OCI-LY3 (cell line): ENCODE measurements around the gene TTC28.

ENCODE experiments used
- EZH2phosphoT487 ChIP-seq: fragments of 200-600 bp; shearing (Covaris generic); IDR thresholded peaks from 2 replicates; pipeline ENCODE4 v1.6.1; 2018; ENCODE audit warnings: antibody characterized with exemption, mixed run types, low read depth
- TF ChIP-seq, protein P1 (sequence below): fragments of 200-600, 300-600 bp; sonication (generic); IDR thresholded peaks from 2 replicates; pipeline ENCODE4 v1.5.1; 2014; ENCODE audit warnings: antibody characterized with exemption, low read length, low read depth

DNA sequence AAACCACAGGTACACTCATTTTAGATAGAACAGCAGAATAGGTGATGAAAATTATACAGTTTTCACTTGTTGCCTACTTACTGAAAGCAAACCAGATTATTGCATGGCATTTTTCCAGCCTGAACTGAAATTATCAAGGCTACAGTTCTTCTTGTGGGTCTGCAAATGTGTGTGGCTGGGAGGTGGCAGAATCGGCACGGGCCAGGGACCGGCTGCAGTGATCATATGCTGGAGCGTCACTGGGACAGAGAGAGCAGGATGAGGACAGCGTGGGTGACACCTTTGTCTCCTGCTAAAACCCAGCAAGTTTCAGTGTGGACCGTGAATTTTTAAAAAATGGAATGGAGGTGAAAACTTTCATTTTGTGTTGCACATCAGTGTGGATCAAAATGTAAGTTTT lies 701.3 kb downstream of the TTC28 start:
- TF ChIP-seq, protein P1, sequence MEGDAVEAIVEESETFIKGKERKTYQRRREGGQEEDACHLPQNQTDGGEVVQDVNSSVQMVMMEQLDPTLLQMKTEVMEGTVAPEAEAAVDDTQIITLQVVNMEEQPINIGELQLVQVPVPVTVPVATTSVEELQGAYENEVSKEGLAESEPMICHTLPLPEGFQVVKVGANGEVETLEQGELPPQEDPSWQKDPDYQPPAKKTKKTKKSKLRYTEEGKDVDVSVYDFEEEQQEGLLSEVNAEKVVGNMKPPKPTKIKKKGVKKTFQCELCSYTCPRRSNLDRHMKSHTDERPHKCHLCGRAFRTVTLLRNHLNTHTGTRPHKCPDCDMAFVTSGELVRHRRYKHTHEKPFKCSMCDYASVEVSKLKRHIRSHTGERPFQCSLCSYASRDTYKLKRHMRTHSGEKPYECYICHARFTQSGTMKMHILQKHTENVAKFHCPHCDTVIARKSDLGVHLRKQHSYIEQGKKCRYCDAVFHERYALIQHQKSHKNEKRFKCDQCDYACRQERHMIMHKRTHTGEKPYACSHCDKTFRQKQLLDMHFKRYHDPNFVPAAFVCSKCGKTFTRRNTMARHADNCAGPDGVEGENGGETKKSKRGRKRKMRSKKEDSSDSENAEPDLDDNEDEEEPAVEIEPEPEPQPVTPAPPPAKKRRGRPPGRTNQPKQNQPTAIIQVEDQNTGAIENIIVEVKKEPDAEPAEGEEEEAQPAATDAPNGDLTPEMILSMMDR: no peak
- no peak for TF ChIP-seq EZH2phosphoT487
